Measurements from ENCODE around the gene RPS2.
A peak's percentile ranks its signal among the peaks of the same experiment; 100 is the strongest.
"Not testable (repeated sequence)": the region's sequence is repeated elsewhere in the genome, so short reads cannot be mapped to it uniquely, and the experiment has no call there.

RPS2 gene

GRCh38 chr16:2011726-2012125 is 47.1 kb upstream of the RPS2 start:
- H3K9me3 ChIP-seq (ENCODE audit: control insufficient read depth, insufficient read depth, low read depth, low read length); H3K4me3 ChIP-seq (ENCODE audit: low read depth, low read length); H3K27ac ChIP-seq (ENCODE audit: extremely low read depth, low read depth, low read length): not testable (repeated sequence)
- POLR2A ChIA-PET, result interaction anchor here (0.6 to 2.0 kb wide), 4 partner anchors 8 to 496 kb away, joined by 5 to 11 read pairs (median 6); partner anchors contain the start of genes RPS2 and TRAF7
- TF ChIP-seq ZNF18 (tag by site-specific recombination; IDR thresholded peaks at IDR 0.05), result peak; percentile 95
- peaks cover 0 to 14% of the 10 kb centered on the region in 2 experiments; a peak in 1 of 3 replicates for H3K36me3 ChIP-seq (ENCODE audit: control insufficient read depth in 2 of 2, insufficient read depth in 1 of 2, low read length in 2 of 2)
- CTCF ChIA-PET, result interaction anchor here (0.9 to 2.5 kb wide), 6 partner anchors 8 to 142 kb away, joined by 3 to 11 read pairs (median 6); no protein-coding TSS in a partner anchor
- peaks cover 27% of the 10 kb centered on the region for H3K4me1 ChIP-seq (ENCODE audit: control insufficient read depth, insufficient read depth, low read length)

GRCh38 chr16:2009791-2010510 is 45.3 kb upstream of the RPS2 start, which contains the start of gene ZNF598:
Gene ZNF598, minus strand, starts transcription at chr16:2009821.
- ChIA-PET CTCF (interaction anchor here (1.6 kb wide), 1 partner anchor 131 kb away, joined by 7 read pairs; no protein-coding TSS in a partner anchor), POLR2A (interaction anchor here (2.7 kb wide), 1 partner anchor 145 kb away, joined by 17 read pairs; the partner anchor contains the start of gene TRAF7)
- peak within 1 kb of the TSS; percentile 97 for H3K27ac ChIP-seq (ENCODE audit: extremely low read depth, low read depth, low read length)
- H3K4me3 ChIP-seq (ENCODE audit: low read depth, low read length), result peak within 1 kb of the TSS; percentile 75
- H3K36me3 ChIP-seq (ENCODE audit: control insufficient read depth in 2 of 2, insufficient read depth in 1 of 2, low read length in 2 of 2), result peaks cover 0 to 23% of the 10 kb centered on the region in 2 experiments; a peak in 1 of 3 replicates
- H3K9me3 ChIP-seq (ENCODE audit: control insufficient read depth, insufficient read depth, low read depth, low read length), result no peaks in the 10 kb centered on the region
- peaks cover 24% of the 10 kb centered on the region for H3K4me1 ChIP-seq (ENCODE audit: control insufficient read depth, insufficient read depth, low read length)
- peak; percentile 65; the same call in 1 of the 2 replicates for TF ChIP-seq ZNF639 (tag by site-specific recombination; IDR thresholded peaks at IDR 0.05)
- peak; percentile 60; the same call in 1 of the 2 replicates for TF ChIP-seq ZFP69B (tag by site-specific recombination; IDR thresholded peaks at IDR 0.05)
- TF ChIP-seq SP2 (tag by site-specific recombination; IDR thresholded peaks at IDR 0.05), result peak; percentile 51
- TF ChIP-seq ZXDB (tag by site-specific recombination; IDR thresholded peaks at IDR 0.05), result peak; percentile 66; the same call in 1 of the 2 replicates
- peak; percentile 69; the same call in 1 of the 2 replicates for TF ChIP-seq ZNF391 (tag by site-specific recombination; IDR thresholded peaks at IDR 0.05; ENCODE audit: borderline replicate concordance, low read depth)
- no peak for TF ChIP-seq ZNF670 (tag by site-specific recombination; IDR thresholded peaks at IDR 0.05; ENCODE audit: low read depth)
- TF ChIP-seq MEIS1 (CRISPR knock-in tag; IDR thresholded peaks at IDR 0.05; ENCODE audit: borderline replicate concordance), result no peak
- TF ChIP-seq ZNF776 (tag by site-specific recombination; IDR thresholded peaks at IDR 0.05; ENCODE audit: borderline replicate concordance), result no peak
- 0 out of 2 replicates have a peak, but pooled peaks have one; percentile 12 for TF ChIP-seq BCL11B (tag by site-specific recombination; IDR thresholded peaks at IDR 0.05; ENCODE audit: low read depth)
- peak; percentile 93 for TF ChIP-seq ZSCAN30 (tag by site-specific recombination; IDR thresholded peaks at IDR 0.05)
- peak; percentile 46; the same call in 1 of the 2 replicates for TF ChIP-seq INSM2 (tag by site-specific recombination; IDR thresholded peaks at IDR 0.05)
- peak; percentile 57; the same call in 1 of the 2 replicates for TF ChIP-seq KLF10 (tag by site-specific recombination; IDR thresholded peaks at IDR 0.05)
- peak; percentile 76 for TF ChIP-seq SP7 (tag by site-specific recombination; IDR thresholded peaks at IDR 0.05)
- peak; percentile 61 for TF ChIP-seq ZNF394 (tag by site-specific recombination; IDR thresholded peaks at IDR 0.05; ENCODE audit: borderline replicate concordance)
- 0 out of 2 replicates have a peak, but pooled peaks have one; percentile 18 for TF ChIP-seq TRIM28 (IDR thresholded peaks at IDR 0.05; ENCODE audit: borderline replicate concordance, low read length)
- 0 out of 2 replicates have a peak, but pooled peaks have one; percentile 8 for TF ChIP-seq ZBTB6 (tag by site-specific recombination; IDR thresholded peaks at IDR 0.05)
- TF ChIP-seq MYNN (tag by site-specific recombination; IDR thresholded peaks at IDR 0.05; ENCODE audit: borderline replicate concordance), result no peak
- no peak for TF ChIP-seq SCRT2 (tag by site-specific recombination; IDR thresholded peaks at IDR 0.05)
- TF ChIP-seq ZNF16 (tag by site-specific recombination; IDR thresholded peaks at IDR 0.05; ENCODE audit: low read depth), result no peak
- TF ChIP-seq ZNF510 (tag by site-specific recombination; IDR thresholded peaks at IDR 0.05; ENCODE audit: insufficient replicate concordance), result no peak
- TF ChIP-seq ZNF488 (tag by site-specific recombination; IDR thresholded peaks at IDR 0.05), result no peak
- no peak for TF ChIP-seq ZNF792 (tag by site-specific recombination; IDR thresholded peaks at IDR 0.05)
- TF ChIP-seq ZNF843 (tag by site-specific recombination; IDR thresholded peaks at IDR 0.05), result peak; percentile 77
- TF ChIP-seq ZNF692 (tag by site-specific recombination; IDR thresholded peaks at IDR 0.05), result peak; percentile 78
